ENCODE measurements around the gene PLEKHM3.

PLEKHM3 gene

DNA sequence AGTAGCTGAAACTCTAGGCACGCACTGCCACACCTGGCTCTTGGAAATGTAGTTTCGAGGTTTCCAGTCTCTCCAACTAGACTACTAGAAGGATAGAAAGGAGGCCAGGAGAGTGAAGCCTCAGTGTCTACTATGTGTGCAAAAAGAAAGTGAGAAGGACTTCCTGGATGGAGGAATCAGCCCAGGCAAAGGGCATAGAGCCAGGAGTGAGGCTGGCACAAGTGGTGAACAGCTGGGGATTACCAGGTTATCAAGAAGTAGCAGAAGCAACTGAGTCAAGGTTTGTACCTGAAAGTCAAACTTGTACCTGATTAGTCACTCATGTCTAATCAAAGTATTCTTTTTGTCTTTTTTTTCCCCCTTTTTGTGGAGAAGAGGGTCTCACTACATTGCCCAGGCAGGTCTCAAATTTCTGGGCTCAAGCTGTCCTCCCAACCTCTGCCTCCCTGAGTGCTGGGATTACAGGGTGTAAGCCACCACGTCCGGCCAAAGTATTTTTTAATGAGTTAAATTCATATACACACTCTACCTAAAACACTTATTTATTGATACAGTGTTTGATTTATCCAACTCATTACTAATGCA is 246.9 kb downstream of the PLEKHM3 start:
- DNase-seq: no peak

DNA sequence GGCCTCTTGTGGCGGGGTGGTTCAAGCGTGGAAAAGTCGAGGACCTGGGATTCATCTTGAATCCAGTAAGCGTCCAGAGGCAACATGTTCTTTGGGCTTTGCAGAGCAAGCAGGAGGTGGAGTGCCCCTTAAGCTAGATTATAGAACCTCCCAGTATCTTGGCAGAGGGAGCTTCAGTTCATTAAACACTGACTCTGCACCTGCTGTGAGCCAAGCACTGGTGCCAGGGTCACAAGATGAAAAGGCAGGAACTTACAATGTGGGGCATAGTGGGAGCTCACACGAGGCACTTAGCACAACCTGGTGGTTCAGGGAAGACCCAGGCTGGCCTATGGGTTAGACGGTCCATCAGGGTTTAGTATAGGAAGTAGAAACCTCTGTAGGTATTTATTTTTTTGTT is 248.2 kb downstream of the PLEKHM3 start:
- no peak for DNase-seq

DNA sequence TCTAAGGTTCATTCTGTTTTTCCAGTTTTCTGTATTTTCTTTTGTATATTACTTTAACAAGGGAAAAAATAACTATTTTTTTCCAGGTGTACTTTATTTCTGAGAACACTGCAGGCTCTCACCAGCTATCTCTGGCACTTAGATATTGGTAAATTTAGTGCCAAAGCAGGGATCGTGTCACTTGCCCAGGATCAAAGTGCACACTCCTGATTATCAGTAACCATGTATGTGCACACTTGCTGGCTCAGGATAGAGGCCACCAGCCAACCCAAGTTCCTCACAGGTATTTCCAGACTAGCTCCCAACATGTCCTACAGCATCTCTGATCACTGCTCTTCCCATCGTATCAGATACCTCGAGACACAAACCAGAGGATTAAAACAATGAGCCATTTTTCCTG is 249.9 kb downstream of the PLEKHM3 start:
- no peak for DNase-seq

DNA sequence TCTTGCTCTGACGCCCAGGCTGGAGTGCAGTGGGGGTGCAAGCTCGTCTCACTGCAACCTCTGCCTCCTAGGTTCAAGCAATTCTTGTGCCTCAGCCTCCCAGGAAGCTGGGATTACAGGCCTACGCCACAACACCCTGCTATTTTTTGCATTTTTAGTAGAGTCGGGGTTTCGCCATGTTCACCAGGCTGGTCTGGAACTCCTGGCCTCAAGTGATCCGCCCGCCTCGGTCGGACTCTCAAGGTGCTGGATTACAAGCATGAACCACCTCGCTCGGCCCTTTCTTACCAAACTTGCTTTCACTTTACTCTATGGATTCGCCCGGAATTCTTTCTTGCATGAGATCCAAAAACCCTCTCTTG is 252.5 kb downstream of the PLEKHM3 start:
- DNase-seq: no peak

DNA sequence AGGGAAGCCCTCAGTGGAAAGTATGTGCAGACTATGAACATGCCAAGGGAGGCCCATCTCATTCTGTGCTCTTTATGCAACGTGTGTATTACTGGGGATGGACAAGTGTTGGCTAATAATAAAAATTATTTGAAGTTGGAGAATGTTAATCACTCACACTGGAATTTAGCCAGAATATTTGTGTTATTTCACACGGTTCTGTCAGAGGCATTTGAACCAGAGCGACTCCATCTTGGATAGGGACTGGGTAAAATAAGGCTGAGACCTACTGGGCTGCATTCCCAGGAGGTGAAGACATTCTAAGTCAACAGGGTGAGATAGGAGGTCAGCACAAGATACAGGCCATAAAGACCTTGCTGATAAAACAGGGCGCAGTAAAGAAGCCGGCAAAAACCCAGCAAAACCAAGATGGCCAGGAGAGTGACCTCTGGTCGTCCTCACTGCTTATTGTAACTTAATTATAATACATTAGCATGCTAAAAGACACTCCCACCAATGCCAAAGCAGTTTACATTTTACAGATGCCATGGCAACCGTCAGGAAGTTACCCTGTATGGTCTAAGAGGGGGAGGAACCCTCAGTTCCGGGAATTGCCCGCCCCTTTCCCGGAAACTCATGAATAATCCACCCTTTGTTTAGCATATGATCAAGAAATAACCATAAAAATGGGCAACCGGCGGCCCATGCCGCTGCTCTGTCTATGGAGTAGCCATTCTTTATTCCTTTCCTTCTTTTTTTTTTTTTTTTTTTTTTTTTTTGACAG is 253.1 kb downstream of the PLEKHM3 start:
- DNase-seq: peak; percentile 62 to 63

DNA sequence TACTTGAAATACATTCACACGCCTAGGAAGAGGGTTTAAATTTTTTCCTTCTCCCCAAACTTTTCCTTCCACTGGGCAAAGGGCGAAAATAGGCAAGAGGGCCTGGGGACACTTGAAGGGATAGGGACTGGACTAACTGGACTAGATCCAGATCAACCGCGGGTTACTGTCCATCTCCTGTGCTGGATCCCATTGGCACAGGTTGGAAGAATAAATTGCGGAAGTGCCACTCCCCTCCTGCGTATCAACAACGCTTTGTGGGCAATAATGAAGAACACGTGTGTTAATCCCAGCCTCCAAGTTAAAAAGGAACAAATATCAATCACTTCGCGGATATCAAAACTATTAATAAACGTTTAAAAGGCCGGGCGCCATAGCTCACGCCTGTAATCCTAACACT is 253.9 kb downstream of the PLEKHM3 start:
- DNase-seq: no peak

Measured in activated T-cell treated with anti-CD3 and anti-CD28 coated beads, Interleukin-2, amount 50 U/mL, for 48 hours (primary cell).